T-helper 1 cell (primary cell): ENCODE measurements around the gene LPP.
"Not testable (repeated sequence)": the region's sequence is repeated elsewhere in the genome, so short reads cannot be mapped to it uniquely, and the experiment has no call there.

ENCODE experiments used
- DNase-seq, 5 donors: peaks; one replicate each; pipeline ENCODE4 v3.0.0-alpha.2; 2012 to 2020

Gene LPP

DNA sequence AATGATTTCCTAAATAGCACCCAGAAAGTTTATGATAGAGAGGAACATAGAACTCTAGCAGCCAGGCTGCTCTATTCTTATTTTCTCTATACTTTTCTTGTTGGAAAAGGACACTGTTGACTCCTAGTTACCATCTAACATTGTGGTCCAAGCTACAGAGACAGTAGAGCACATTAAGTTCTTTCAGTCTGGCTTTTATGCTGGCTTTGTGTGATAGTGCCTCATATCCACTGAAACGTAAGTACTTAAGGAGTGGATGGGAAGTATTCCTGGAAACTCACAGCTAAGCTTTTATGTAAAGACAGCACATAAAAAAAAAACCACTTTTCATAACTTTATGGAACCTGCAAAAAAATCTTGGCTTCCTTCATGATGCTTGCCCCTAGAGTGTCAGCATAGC is 537.7 kb downstream of the LPP start:
- no peak for DNase-seq

- no peak for DNase-seq
Observed at GRCh38 chr3:188692700-188693099, 538.7 kb downstream of the LPP start.

DNA sequence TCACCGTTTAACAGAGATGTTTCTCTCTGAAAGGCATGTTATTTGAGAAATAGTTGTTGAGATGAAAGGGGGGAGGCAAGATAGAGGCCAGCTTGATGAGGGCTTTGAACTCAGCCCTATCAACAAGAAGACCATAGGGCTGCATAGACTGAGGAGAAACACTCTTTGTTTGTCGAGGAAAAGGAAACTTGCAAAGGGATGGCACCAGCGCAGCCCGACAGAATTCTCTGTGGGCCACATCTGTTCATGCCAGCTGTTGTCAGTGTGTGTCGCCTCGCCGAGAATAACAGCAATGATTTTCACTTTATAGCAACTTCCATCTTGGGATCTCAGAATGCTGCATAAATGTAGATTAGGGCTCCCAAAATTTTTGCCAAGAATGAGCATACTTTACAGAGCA is 539.5 kb downstream of the LPP start:
- DNase-seq: no peak

DNA sequence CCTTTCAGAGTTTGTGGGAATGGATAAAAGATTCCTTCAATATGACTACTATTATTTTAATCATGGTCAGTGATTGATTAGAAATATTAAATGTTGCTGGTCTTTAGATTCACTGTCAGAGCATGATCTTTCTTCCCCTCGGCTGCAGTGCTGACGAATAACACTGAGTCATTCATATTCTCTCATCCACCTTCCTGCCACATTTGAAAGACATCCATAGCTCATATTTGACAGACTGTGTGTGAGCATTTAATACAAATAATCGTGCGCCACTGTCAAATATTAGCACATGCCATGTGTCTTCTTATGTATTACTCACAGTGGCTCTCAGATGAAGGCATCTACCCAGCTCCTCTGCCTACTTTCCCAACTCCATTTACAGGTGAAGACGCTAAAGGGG is 541.3 kb downstream of the LPP start:
- no peak for DNase-seq

- peak in 1 of 5 donors; percentile 44 for DNase-seq
Observed at GRCh38 chr3:188697127-188697526, 543.2 kb downstream of the LPP start.

DNA sequence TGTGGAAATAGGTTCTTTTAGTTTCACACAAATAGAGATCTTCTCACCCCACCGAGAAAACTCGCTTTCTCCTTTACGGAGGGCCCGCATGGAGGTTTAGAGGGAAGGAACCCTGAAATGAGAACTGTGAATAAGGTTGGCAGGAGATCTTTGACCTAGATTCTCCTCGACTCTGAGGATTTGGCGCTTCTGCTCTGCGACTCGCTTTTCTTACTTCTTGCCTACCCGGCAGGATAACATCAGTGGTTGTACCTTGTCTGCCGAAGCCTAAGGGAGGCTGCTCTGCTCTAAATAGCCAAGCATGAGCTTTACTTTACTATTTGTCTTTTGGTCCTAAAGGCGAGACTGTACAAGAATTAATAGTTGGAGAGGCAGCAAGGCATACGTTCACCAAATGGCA is 544.5 kb downstream of the LPP start:
- DNase-seq: no peak

DNA sequence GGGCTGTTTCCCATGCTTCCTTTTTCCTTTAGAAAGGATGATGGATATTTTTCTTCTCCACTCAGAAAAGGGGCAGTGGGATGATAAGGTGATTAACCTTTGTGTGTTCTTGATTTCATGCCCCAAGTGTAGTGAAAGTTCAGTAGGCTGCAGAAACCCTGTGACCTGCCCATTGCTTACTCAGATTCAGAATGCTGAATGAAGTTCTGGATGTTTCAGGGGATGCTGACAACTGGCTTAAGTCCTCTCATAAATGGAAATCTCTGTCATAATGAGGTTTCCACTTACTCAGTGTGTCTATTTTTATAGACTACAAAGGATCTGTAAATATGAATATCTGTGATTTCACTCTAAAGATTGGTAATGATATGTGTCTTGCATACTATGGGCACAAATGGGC is 546.5 kb downstream of the LPP start:
- DNase-seq: peak in 1 of 5 donors; percentile 14

- DNase-seq: no peak
Observed at GRCh38 chr3:188700918-188701317, 547.0 kb downstream of the LPP start.

GRCh38 chr3:188701485-188701969 is 547.6 kb downstream of the LPP start:
- DNase-seq: no peak

DNA sequence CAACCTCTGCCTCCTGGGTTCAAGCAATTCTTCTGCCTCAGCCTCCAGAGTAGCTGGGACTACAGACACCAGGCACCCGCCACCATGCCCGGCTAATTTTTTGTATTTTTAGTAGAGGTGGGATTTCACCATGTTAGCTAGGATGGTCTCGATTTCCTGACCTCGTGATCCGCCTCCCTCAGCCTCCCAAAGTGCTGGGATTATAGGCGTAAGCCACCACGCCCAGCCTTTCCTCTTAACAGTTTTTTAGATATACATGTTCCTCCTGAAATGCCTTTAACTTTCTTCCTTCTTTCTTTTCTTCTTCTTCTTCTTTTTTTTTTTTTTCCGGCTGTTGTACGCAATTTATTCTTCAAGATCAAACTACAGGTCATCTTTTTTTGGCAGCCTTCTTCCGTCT is 548.1 kb downstream of the LPP start:
- not testable (repeated sequence) for DNase-seq

DNA sequence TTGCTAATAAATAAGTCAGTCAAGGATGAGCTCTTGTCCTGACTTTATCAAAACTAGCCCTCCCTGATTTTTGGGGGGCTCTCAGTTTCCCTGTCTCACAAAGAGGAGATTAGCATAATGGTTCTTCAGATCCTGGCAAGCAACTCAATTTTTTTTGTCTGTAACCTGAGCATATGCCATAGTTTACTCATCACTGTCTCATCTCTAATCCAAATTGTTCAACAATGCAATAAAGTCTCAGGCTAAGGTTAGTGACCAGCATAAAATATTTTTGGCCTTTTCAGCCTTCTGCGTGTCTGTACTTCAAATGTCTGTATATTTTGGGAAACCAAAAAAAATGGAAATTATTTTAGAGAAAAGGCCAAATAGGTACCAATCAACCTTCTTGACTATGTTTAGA is 552.2 kb downstream of the LPP start:
- no peak for DNase-seq

DNA sequence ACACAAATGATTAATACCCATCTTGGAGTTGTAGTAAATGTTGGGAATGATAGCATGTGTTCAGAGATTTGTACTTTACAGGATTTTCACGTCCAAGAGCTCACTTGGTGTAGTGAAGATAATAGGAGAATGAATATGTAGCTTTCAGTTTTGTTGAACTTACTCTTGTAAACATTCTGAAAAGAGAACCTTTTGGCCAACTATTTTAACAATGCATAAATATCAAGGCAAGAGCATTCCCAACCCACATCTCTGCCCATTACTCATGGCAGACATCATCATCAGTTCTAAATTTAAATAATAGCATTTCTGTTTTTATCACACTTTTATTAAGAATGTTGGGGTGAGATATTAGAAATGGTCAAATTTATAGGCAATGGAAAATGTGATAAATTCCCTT is 552.6 kb downstream of the LPP start:
- no peak for DNase-seq

DNA sequence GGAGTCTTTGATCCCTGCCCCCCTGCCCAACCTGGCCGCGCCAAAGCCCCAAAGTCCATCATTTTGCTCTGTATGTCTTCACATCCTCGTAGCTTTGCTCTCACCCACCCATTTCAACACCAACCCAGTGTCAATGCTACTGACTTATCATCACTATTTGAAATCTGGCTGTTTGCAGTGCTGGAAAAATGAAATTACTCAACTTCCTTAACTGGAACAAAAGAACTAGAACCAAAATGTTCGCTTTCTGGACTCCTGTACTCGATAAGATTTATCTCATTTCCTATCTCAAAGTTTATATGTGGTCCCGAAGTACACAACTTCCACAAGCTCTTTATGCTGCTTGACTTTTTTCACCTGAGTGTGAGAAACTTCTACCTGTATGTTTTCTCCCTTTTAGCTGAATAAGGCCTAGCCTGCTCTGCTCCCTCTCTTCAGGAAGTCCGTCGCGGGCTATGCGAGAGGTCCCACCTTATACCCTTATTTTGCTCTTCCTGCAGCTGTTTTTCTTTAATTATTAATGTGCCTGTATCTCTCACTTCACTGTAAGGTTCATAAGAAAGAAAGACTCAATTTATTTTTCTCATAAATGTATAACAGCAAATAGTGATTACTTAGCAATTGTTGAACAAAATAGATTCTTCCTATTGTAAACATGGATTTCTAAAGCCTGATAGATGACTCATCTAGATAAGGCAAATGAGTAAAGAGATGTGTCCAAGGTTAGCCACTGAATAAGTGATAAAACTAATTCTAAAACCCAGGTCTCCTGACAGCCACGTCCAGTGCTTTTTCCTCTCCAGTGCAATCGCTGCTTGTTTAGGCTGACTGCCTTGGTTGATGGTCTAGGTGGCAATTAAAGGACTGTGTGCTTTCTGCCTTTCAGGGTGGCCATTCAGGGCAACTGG is 553.7 kb downstream of the LPP start:
- no peak for DNase-seq

- no peak for DNase-seq
Observed at GRCh38 chr3:188711881-188712247, 557.9 kb downstream of the LPP start.

GRCh38 chr3:188712248-188712924 is 558.4 kb downstream of the LPP start:
- no peak for DNase-seq

DNA sequence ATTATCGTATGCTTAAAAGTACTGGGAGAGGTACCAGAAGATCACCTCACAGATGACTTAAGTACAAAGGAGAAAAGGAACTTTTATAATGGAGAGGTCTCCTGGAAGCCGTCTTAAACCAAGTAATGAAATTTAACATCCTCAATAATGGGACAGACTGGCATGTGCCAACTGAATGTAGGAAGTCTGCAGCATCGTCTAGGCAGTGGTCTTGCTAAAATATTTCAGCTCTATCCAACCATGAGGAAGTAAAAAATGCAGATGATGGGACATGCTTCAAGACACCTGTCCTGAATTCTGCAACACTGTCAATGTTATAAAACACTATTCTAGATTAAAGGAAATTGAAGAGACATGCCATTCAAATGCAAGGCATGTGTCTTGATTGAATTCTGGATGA is 559.0 kb downstream of the LPP start:
- no peak for DNase-seq

DNA sequence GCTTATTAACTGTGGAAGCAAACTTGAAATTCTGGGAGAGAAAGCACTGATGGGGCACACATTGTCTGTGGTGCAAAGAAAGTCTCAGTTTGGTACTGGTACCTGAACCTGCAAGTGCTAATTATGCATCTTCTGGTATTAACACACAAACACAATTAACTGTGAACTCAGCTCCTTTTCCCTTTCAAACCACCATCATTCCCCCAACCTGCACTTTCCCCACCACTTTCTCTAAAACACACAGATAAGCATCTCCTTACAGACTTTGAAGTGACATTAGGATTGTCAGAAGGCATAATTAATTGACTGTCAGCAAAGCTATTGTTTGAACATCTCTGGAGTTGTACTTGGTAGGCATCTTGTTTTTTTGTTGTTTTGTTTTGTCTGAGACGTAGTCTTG is 565.6 kb downstream of the LPP start:
- no peak for DNase-seq

GRCh38 chr3:188720215-188720614 is 566.3 kb downstream of the LPP start:
- no peak for DNase-seq

DNA sequence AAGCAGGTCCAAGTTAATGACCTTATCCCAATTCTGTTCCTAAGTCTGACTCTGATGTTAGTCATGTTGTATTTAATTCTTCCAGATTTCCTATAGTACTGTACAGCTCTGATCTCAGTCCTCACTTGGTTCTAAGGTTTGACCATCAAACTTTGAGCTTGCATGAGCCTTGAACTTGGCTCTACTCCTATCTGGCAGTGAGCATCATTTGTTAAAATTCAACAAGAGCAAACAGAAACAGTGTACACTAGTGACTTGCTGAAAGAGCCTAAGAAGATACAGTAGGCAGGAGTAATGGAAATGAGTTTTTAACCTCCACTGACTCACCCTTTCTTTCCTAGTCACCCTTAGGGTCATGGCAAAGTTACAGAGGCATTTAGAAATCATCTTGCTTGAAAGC is 566.7 kb downstream of the LPP start:
- DNase-seq: no peak

DNA sequence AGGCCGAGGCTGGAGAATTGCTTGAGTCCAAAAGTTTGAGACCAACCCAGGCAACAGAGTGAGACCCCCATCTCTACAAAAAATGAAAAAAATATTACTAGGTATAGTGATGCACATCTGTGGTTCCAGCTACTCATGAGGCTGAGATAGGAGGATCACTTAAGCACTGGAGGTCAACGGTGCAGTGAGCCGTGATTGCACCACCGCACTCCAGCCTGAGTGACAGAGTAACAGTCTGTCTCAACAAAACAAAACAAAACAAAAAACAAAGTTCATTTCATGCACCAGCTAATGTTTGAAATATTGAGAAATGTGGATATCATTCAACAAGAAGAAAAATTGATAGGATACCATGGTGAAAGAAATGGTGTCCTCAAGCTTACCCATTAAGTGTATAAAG is 567.4 kb downstream of the LPP start:
- DNase-seq: no peak

- DNase-seq: no peak
Observed at GRCh38 chr3:188721990-188722389, 568.0 kb downstream of the LPP start.

DNA sequence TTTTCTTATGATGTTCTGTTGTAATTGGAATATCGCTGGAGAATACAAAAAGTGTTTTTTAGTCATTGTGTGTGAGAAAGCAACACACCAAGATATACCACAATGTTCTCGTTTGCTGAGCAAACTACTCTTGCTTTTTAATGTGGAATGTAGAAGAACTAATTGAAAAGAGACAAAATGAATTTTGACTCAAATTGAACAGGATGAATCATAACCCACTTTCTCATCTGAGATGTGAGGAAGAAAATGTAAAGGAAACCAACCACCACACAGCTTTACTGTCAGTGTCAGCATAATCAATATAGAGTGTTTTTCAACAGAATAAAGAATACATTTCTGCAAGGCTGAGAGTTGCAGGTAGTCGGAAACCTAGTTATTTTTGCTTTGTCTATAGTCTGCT is 569.0 kb downstream of the LPP start:
- peak in 1 of 5 donors; percentile 53 for DNase-seq

DNA sequence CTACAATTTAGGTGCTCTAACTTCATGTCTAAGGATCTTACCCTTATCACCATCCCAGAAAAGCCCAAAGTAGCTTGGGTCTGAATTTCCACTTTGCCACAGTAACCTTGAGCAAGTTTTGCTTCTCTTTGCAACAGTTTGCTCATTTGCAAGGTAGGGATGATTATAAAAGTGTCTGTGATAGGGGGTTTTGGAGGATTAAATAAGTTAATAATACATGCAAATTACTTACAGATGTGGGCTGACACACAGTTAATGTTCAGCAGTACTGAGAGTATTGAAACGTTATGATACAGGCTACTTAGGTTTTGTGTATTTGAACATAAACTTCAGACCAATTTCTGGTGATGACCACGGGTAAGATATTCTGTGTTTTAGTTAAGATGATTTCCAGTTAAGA is 573.1 kb downstream of the LPP start:
- no peak for DNase-seq

DNA sequence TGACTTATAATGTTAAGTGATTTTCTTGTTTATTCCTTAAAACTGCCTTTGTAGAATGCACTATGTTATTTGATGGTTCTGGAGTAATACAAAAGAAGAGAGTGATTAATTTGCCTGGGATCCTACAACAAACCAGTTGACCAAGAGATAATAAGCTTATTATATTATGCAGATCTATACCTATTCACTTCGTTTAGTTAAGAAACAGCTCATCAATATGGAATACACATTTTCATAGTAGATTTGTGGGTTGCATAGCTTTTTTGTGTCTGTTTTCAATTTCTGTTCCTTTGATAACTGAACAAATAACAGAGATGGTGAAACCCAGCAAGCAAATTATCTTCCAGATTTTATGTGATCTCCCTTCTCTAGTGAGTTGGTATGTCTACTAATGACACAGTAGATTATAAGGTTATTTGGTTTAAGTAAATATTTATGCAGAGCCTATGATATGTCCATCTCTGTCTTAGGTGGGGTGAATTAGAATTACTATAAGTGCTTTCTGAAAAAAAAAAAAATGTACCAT is 574.5 kb downstream of the LPP start:
- no peak for DNase-seq
